IMR-90 (cell line): Measurements from ENCODE around the gene FRAS1. TPM values are rescaled to one million over a fixed set of nuclear protein-coding genes. Genes with fewer than 3 reads are reported as not detected.

Experiments
- ATAC-seq: fragments of 200-7000 bp; cut with Tn5 transposase; 2 replicates; pipeline ENCODE4 v1.9.1; 2020; ENCODE audit warnings: low read depth, mild to moderate bottlenecking, moderate library complexity
- BruUV-seq: library from RNA; stranded (reverse); fragments of 400-500 nt; replicated peaks from 2 replicates; lab custom pipeline; 2021; lab: Mats Ljungman, UMichigan
- CTCF ChIA-PET: fragments of 300-600 bp; formaldehyde crosslinking; extraction: SDS; loops from one replicate; lab custom pipeline; 2021; ENCODE audit warnings: antibody characterized with exemption; lab: Yijun Ruan, JAX
- POLR2A ChIA-PET: fragments of 300-600 bp; sonication (Branson Sonifier 250); formaldehyde crosslinking; loops from one replicate; lab custom pipeline; 2022; ENCODE audit warnings: antibody characterized with exemption; ENCODE audit not compliant: unreplicated experiment; lab: Charles Lee
- DNase-seq: peaks from one replicate; pipeline ENCODE4 v3.0.0; 2013
- H2AFZ ChIP-seq: replicated peaks from 2 replicates; pipeline ENCODE3; 2013; ENCODE audit warnings: low read length, mild to moderate bottlenecking; ENCODE audit not compliant: poor library complexity
- H2AK5ac ChIP-seq: 2 replicates; pipeline ENCODE4 v1.6.1; 2013; ENCODE audit warnings: low read depth, low read length, inconsistent platforms
- H2AK9ac ChIP-seq: replicated peaks from 2 replicates; pipeline ENCODE3; 2013; ENCODE audit warnings: mild to moderate bottlenecking, low read depth, low read length, moderate library complexity; ENCODE audit not compliant: poor library complexity
- H2BK120ac ChIP-seq: 2 replicates; pipeline ENCODE4 v1.6.1; 2013; ENCODE audit warnings: low read depth, low read length, inconsistent platforms
- H2BK15ac ChIP-seq: 3 replicates; pipeline ENCODE4 v1.6.1; 2013; ENCODE audit warnings: low read depth, low read length, inconsistent platforms
- H2BK20ac ChIP-seq: 2 replicates; pipeline ENCODE4 v1.6.1; 2013; ENCODE audit warnings: low read depth, mild to moderate bottlenecking, inconsistent platforms, low read length, moderate library complexity
- H2BK5ac ChIP-seq: 2 replicates; pipeline ENCODE4 v1.6.1; 2013; ENCODE audit warnings: mild to moderate bottlenecking, low read depth, low read length, inconsistent platforms; ENCODE audit not compliant: poor library complexity, severe bottlenecking
- H3K14ac ChIP-seq: replicated peaks from 2 replicates; pipeline ENCODE4 v1.6.1; 2013; ENCODE audit warnings: low read depth, low read length, inconsistent platforms
- H3K18ac ChIP-seq: 2 replicates; pipeline ENCODE4 v1.6.1; 2013; ENCODE audit warnings: low read depth, low read length, control low read depth
- H3K23ac ChIP-seq: 2 replicates; pipeline ENCODE4 v1.6.1; 2013; ENCODE audit warnings: low read depth, low read length, inconsistent platforms
- H3K27ac ChIP-seq: 2 replicates; pipeline ENCODE4 v1.5.1; 2013; ENCODE audit warnings: mild to moderate bottlenecking, control low read depth, low read length; ENCODE audit not compliant: insufficient read depth
- H3K27me3 ChIP-seq: 2 replicates; pipeline ENCODE4 v1.6.1; 2013; ENCODE audit warnings: low read length; ENCODE audit not compliant: control insufficient read depth, insufficient read depth
- H3K36me3 ChIP-seq: 2 replicates; pipeline ENCODE4 v1.6.1; 2013; ENCODE audit warnings: low read length, mixed read lengths; ENCODE audit not compliant: control insufficient read depth, insufficient read depth
- H3K4ac ChIP-seq: 2 replicates; pipeline ENCODE4 v1.6.1; 2013; ENCODE audit warnings: low read depth, low read length, inconsistent platforms
- H3K4me1 ChIP-seq: 2 replicates; pipeline ENCODE4 v1.6.1; 2013; ENCODE audit warnings: low read length, mixed read lengths; ENCODE audit not compliant: control insufficient read depth, insufficient read depth
- H3K4me2 ChIP-seq: 2 replicates; pipeline ENCODE4 v1.6.1; 2013; ENCODE audit warnings: low read depth, mild to moderate bottlenecking, control low read depth, low read length, moderate library complexity
- H3K4me3 ChIP-seq: 2 replicates; pipeline ENCODE4 v1.5.1; 2013; ENCODE audit warnings: low read depth, mild to moderate bottlenecking, control low read depth, low read length, moderate library complexity; ENCODE audit not compliant: insufficient read depth
- H3K56ac ChIP-seq: 2 replicates; pipeline ENCODE4 v1.6.1; 2013; ENCODE audit warnings: low read length, inconsistent platforms; ENCODE audit not compliant: insufficient read depth; ENCODE audit errors: extremely low read depth
- H3K79me1 ChIP-seq, 2 experiments: 2 replicates each; pipeline ENCODE4 v1.6.1; 2013; ENCODE audit warnings: low read length in 2 of 2, inconsistent platforms in 1 of 2, low read depth in 1 of 2
- H3K9ac ChIP-seq: 2 replicates; pipeline ENCODE4 v1.6.1; 2013; ENCODE audit warnings: low read depth, low read length, control low read depth
- H3K9me1 ChIP-seq: 2 replicates; pipeline ENCODE4 v1.6.1; 2013; ENCODE audit warnings: low read length, inconsistent platforms; ENCODE audit not compliant: insufficient read depth
- H3K9me3 ChIP-seq: 2 replicates; pipeline ENCODE4 v1.6.1; 2013; ENCODE audit warnings: low read length; ENCODE audit not compliant: control insufficient read depth, insufficient read depth
- H4K20me1 ChIP-seq: 2 replicates; pipeline ENCODE4 v1.6.1; 2013; ENCODE audit warnings: low read length, inconsistent platforms; ENCODE audit not compliant: insufficient read depth
- H4K5ac ChIP-seq: 2 replicates; pipeline ENCODE4 v1.6.1; 2013; ENCODE audit warnings: mild to moderate bottlenecking, low read depth, low read length, control low read depth
- H4K8ac ChIP-seq, 2 experiments: 2 replicates each; pipeline ENCODE4 v1.6.1; 2013; ENCODE audit warnings: low read depth in 2 of 2, low read length in 2 of 2, control low read depth in 1 of 2, inconsistent platforms in 1 of 2
- H4K91ac ChIP-seq: 2 replicates; pipeline ENCODE4 v1.6.1; 2013; ENCODE audit warnings: low read depth, low read length, inconsistent platforms; ENCODE audit not compliant: insufficient read depth
- CEBPB ChIP-seq: IDR thresholded peaks from 2 replicates; pipeline ENCODE4 v1.6.1; 2012; ENCODE audit warnings: low read depth, low read length, improper control_type of control experiment
- CTCF ChIP-seq: conservative IDR thresholded peaks from 2 replicates; pipeline ENCODE4 v1.5.1; 2012; ENCODE audit warnings: mild to moderate bottlenecking, low read depth, low read length, improper control_type of control experiment
- FOS ChIP-seq: fragments of 150-350 bp; IDR thresholded peaks from 2 replicates; pipeline ENCODE4 v1.6.1; 2016; ENCODE audit warnings: low read depth, low read length
- MAZ ChIP-seq: IDR thresholded peaks from 2 replicates; pipeline ENCODE4 v1.6.1; 2012; ENCODE audit warnings: low read depth, mild to moderate bottlenecking, low read length, improper control_type of control experiment, moderate library complexity, borderline replicate concordance
- dilution Hi-C: fragments of 300-500 bp; cut with HindIII; formaldehyde crosslinking; loops from one replicate; pipeline ENCODE4 v1.14.3; 2018; ENCODE audit warnings: low sequenced_read_pairs; ENCODE audit not compliant: unreplicated experiment
- in situ Hi-C: fragments of 300-500 bp; cut with MboI; formaldehyde crosslinking; loops from 3 replicates; pipeline ENCODE4 v1.14.3; 2019; ENCODE audit warnings: low sequenced_read_pairs, inconsistent platforms, mixed read lengths
- intact Hi-C: fragments of 100-400 bp; cut with micrococcal nuclease; formaldehyde crosslinking; loops from 2 replicates; pipeline ENCODE4 v1.10.0; 2022
- polyA plus RNA-seq, 3 experiments: library from polyadenylated mRNA; depleted of rRNA; stranded (reverse); fragments of >200 nt; gene quantifications; 2 replicates each; pipeline ENCODE4 v1.2.3, GENCODE V29; 2012; ENCODE audit warnings: low replicate concordance in 1 of 3
- total RNA-seq: library from RNA; depleted of rRNA; stranded (reverse); fragments of >200 nt; gene quantifications from 2 replicates; pipeline ENCODE4 v1.2.3, GENCODE V29; 2012

Gene FRAS1
- total and polyA plus RNA-seq, 2 of the 4 experiments (the other 2 are of a cell fraction): under 0.01 to 0.03 TPM

DNA sequence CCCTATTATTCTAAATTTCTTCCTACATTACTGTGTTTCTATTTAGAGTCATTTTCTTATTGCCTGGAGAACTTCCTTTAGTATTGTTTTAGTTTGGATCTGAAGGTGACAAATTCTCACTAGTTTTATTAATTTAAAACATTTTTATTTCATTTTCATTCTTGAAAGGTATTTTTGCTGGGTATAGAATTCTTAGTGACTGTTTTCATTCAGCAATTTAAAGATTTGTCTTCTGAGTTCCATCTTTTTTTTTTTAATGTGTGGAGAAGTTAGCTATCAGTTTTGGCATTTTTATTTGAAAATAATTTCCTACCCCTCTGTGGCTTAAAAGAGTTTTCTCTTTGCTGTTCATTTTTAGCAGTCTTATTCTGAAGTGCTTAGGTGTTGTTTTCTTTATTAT, 169.2 kb downstream of the FRAS1 start:
- Histone ChIP-seq H2AK5ac (no peak overlapping the region), H3K23ac (no peak overlapping the region), H3K4me3 (no peak overlapping the region), H2BK20ac (no peak overlapping the region), H4K8ac (no peak overlapping the region), H2AFZ (no peak overlapping the region), H3K36me3 (no peaks in the 10 kb centered on the region), H3K79me1 (no peaks in the 10 kb centered on the region), H2AK9ac (no peak overlapping the region), H3K4me2 (no peak overlapping the region), H4K91ac (no peak overlapping the region), H3K56ac (no peak overlapping the region), H3K27me3 (no peaks in the 10 kb centered on the region), H4K5ac (no peak overlapping the region), H3K18ac (no peak overlapping the region), H3K9me1 (no peaks in the 10 kb centered on the region), H2BK120ac (no peak overlapping the region), H3K27ac (no peak overlapping the region), H3K4me1 (no peaks in the 10 kb centered on the region), H4K20me1 (no peaks in the 10 kb centered on the region), H3K14ac (no peak overlapping the region), H3K9ac (no peak overlapping the region), H2BK5ac (no peak overlapping the region), H3K9me3 (no peaks in the 10 kb centered on the region), H2BK15ac (no peak overlapping the region), H3K4ac (no peak overlapping the region)
- intact Hi-C loops (no loop called here), dilution Hi-C loops (no loop called here), in situ Hi-C loops (no loop called here)
- ATAC-seq (no peak), DNase-seq (no peak)
- POLR2A ChIA-PET: no interaction called here
- BruUV-seq: no TSS peak
- CTCF ChIA-PET: no interaction called here
- TF ChIP-seq CTCF: no peak
- no peak for TF ChIP-seq FOS
- TF ChIP-seq MAZ: no peak
- no peak for TF ChIP-seq CEBPB
